OCI-LY7 (cell line): ENCODE measurements around the gene CRIM1.
A peak's percentile ranks its signal among the peaks of the same experiment; 100 is the strongest.

Experiments used
- EZH2phosphoT487 ChIP-seq: fragments of 200-600 bp; sonication (generic); IDR thresholded peaks from 2 replicates; pipeline ENCODE4 v1.6.1; 2018; ENCODE audit warnings: low read depth, borderline replicate concordance, mild to moderate bottlenecking, mixed run types, antibody characterized with exemption, low read length, moderate library complexity, mixed read lengths
- TF ChIP-seq, protein P1 (sequence below): fragments of 200-600 bp; sonication (generic); conservative IDR thresholded peaks from 2 replicates; pipeline ENCODE4 v1.5.1; 2014; ENCODE audit warnings: mild to moderate bottlenecking, antibody characterized with exemption, low read length, moderate library complexity, mixed read lengths

DNA sequence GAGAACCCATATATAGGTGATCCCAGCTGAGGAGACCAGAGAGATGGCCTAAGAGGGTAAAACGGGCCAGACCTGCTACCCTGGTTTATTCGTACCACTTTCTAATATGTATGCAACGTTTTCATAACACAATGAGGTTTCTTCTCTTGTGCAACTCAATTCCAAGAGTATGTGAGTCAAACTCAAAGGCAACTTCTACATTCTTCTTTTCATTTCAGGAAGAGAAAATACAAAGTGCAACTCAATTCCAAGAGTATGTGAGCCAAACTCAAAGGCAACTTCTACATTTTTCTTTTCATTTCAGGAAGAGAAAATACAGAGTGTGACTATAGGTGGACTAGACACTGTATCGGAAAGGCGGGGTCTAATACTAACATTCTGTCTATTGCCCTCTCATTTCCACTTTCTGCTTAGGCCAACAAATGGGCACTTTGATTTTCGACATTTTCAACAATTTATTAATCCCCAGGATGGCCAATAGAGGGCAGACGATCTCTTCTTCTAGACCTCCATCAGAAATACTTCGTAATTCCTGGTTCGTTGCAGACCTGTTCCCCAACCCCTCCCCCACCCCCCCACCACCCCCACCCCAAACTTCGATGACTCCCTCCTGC lies 3.7 kb upstream of the CRIM1 start:
- TF ChIP-seq, protein P1, sequence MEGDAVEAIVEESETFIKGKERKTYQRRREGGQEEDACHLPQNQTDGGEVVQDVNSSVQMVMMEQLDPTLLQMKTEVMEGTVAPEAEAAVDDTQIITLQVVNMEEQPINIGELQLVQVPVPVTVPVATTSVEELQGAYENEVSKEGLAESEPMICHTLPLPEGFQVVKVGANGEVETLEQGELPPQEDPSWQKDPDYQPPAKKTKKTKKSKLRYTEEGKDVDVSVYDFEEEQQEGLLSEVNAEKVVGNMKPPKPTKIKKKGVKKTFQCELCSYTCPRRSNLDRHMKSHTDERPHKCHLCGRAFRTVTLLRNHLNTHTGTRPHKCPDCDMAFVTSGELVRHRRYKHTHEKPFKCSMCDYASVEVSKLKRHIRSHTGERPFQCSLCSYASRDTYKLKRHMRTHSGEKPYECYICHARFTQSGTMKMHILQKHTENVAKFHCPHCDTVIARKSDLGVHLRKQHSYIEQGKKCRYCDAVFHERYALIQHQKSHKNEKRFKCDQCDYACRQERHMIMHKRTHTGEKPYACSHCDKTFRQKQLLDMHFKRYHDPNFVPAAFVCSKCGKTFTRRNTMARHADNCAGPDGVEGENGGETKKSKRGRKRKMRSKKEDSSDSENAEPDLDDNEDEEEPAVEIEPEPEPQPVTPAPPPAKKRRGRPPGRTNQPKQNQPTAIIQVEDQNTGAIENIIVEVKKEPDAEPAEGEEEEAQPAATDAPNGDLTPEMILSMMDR, result peak; percentile 66
- TF ChIP-seq EZH2phosphoT487, result no peak
